HG03378 (cell line): ENCODE results near the gene ZNF337.
"Not testable (repeated sequence)": the region's sequence is repeated elsewhere in the genome, so short reads cannot be mapped to it uniquely, and the experiment has no call there.

Experiments used
- ATAC-seq: cut with Tn5 transposase; IDR thresholded peaks from one replicate; pipeline ENCODE4 v1.9.1; 2021; ENCODE audit warnings: mild to moderate bottlenecking, moderate library complexity; ENCODE audit not compliant: unreplicated experiment

Gene ZNF337

DNA sequence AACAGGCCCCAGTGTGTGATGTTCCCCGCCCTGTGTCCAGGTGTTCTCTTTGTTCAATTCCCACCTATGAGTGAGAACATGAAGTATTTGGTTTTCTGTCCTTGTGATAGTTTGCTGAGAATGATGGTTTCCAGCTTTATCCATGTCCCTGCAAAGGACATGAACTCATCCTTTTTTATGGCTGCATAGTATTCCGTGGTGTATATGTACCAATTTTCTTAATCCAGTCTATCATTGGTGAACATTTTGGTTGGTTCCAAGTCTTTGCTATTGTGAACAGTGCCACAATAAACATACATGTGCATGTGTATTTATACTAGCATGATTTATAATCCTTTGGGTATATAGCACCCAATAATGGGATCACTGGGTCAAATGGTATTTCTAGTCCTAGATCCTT, 66.0 kb downstream of the ZNF337 start:
- ATAC-seq: not testable (repeated sequence)

DNA sequence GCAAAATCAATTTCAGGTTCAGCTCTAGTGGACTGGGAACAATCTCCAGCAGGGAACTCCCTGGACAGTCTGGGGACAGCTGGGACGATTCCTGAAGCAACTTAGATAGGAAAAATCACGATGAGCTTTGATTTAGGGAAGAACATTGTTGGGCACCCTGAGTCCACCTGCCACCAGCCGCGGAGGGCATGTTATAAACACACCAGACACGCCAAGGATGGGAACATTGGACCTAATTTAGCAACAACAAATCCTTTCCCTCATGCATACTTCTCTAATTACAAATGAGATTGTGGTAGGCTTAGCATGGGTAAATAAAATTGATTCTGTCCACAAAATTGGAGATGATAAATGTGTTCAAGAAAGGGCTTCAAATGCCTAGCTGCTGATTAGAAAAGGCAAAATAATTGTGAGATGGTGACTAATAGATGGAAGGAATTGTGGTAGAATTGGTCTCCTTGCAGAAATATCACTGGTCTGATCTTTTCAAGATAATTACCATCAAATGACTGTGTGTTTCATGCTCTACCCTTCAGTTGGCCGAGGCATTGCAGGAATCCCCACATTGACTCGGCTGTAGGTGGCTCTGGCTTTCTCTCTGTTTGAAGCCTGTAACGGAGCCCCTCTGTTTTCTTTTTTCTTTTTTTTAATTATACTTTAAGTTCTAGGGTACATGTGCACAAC, 66.7 kb downstream of the ZNF337 start:
- ATAC-seq: no peak

DNA sequence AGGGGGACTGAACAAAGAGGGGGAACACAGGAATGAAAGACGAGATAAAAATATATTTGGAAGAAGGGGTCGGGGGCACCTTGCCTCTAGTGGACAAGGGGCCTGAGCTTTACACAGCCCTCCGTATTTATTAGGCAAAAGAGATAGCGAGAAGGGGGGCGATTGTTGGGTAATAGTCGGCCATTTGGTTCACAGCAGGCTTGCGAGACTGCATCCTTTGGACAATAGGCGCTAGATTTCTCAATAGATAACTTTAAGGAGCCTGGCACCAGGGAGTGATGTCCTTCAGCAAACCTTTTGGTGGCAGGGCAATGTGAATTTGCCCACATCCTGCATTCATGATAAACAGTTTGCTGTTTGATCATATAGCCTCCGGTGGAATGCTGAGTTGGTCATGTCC, 69.9 kb downstream of the ZNF337 start:
- no peak for ATAC-seq

DNA sequence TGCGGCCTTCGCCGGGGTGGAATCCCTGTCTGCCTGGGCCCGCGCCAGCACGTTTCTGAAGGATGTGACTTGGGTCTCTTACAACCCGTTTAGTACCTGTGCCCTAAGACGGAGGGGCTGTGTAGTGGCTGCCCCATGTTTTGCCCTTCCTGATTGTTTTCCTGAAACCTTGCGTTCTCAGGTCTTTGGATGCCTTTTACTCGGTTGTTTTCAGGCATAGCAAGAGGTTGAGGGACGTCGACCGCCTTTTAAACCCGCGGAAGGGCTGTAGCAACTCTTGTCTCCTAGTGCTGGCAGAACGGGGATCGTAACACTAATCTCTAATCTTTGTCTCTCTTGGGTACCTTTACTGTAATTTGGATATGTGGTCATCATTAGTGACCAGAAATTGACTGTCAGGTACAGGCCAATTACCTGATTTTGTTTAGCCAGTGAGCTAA, 72.1 kb downstream of the ZNF337 start:
- no peak for ATAC-seq
